ENCODE measurements around the gene TCEA3.

- TF ChIP-seq CTCF (IDR thresholded peaks at IDR 0.05 in 4 of 5, conservative IDR thresholded peaks at IDR 0.05 in 1 of 5) (peak in 2 of 5 experiments; percentile 29 to 37), POLR2A (IDR thresholded peaks at IDR 0.05) (peak; percentile 91 to 93)
Observed at GRCh38 chr1:23344111-23344986, 80.2 kb downstream of the TCEA3 start, which contains the start of gene HNRNPR.

All from gastrocnemius medialis (tissue), 4 donors.